Mammary epithelial cell (primary cell): Measurements from ENCODE around the gene MAML2.

ENCODE experiments used
- EZH2 ChIP-seq: IDR thresholded peaks from 2 replicates; pipeline ENCODE4 v1.6.1; 2012; ENCODE audit warnings: low read length, inconsistent platforms, borderline replicate concordance
- TF ChIP-seq, protein P1 (sequence below), 2 donors: IDR thresholded peaks in 1 of 2; conservative IDR thresholded peaks in 1 of 2; 2 replicates each; pipeline ENCODE4 v1.5.1; 2011 to 2012; ENCODE audit warnings: inconsistent platforms in 2 of 2, low read length in 2 of 2, mild to moderate bottlenecking in 2 of 2, control low read depth in 1 of 2, low read depth in 1 of 2; ENCODE audit not compliant: insufficient read depth in 1 of 2; ENCODE audit errors: extremely low read depth in 1 of 2

DNA sequence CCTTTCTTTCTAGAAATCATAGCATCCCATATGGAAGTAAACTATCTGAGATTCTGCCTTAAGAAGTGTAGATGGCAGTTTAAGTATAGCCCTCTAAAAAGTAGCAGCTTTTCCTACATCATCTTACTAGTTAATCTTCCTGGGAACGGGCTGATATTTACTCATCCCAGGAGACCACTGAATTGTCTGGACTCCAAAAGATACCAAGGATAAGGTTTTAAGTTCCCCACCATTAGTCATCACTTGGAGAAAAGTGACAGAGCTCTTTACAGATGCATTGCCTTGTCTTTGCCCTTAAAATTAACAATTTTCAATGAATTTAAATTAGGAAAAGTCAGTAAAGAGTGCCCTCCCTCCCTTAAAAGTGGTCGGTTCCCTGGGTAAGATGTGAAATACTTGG lies 129.5 kb downstream of the MAML2 start:
- TF ChIP-seq, protein P1, sequence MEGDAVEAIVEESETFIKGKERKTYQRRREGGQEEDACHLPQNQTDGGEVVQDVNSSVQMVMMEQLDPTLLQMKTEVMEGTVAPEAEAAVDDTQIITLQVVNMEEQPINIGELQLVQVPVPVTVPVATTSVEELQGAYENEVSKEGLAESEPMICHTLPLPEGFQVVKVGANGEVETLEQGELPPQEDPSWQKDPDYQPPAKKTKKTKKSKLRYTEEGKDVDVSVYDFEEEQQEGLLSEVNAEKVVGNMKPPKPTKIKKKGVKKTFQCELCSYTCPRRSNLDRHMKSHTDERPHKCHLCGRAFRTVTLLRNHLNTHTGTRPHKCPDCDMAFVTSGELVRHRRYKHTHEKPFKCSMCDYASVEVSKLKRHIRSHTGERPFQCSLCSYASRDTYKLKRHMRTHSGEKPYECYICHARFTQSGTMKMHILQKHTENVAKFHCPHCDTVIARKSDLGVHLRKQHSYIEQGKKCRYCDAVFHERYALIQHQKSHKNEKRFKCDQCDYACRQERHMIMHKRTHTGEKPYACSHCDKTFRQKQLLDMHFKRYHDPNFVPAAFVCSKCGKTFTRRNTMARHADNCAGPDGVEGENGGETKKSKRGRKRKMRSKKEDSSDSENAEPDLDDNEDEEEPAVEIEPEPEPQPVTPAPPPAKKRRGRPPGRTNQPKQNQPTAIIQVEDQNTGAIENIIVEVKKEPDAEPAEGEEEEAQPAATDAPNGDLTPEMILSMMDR (conservative IDR thresholded peaks at IDR 0.05 in 1 of 2, IDR thresholded peaks at IDR 0.05 in 1 of 2; ENCODE audit: extremely low read depth in 1 of 2, insufficient read depth in 1 of 2, low read depth in 1 of 2, low read length in 2 of 2): no peak
- no peak for TF ChIP-seq EZH2
